Head of caudate nucleus (tissue), 42 donors: ENCODE data around the gene TBC1D30.
"Not testable (repeated sequence)": the region's sequence is repeated elsewhere in the genome, so short reads cannot be mapped to it uniquely, and the experiment has no call there.

Source experiments
- DNase-seq, 42 donors: peaks; one replicate each; pipeline versions ENCODE4 v3.0.0 to v3.0.0-alpha.2; 2020 to 2021; ENCODE audit warnings: mixed read lengths in 7 of 42
- intact Hi-C: fragments of 100-400 bp; cut with DNase I; formaldehyde crosslinking; loops from one replicate; pipeline ENCODE4 v1.15.0; 2022

The TBC1D30 gene

DNA sequence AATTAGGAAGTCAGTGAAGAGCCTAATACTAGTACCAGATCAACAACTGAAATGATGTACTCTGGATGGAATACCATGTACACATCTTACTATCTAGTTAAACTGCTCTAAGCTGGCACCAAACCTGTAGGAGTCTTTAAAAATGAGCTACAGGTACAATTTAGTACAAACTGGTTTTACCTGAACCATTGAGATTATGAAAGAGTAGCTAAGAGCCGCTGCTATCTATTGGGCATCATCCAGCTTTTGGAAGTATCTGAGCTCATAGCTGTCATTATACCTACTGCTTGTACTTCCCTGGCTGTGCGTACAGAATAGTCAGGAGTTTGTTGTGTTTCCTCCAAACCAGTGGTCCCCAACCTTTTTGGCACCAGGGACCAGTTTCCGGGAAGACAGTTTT lies 12.4 kb downstream of the TBC1D30 start:
- no peak for DNase-seq
- intact Hi-C loops, result no loop called here

DNA sequence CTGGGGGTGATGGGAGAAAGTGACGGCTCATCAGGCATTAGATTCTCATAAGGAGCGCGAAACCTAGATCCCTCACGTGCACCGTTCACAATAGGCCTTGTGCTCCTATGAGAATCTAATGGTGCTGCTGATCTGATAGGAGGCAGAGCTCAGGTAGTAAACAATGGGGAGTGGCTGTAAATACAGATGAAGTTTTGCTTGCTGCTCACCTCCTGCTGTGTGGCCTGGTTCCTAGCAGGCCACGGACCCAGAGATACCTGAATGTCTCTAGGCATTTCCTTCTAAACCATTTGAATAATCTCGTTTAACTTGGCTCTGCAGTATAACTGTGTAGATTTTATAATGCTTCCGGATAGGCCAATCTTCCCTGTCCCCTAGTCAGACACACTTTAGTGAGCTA lies 13.0 kb downstream of the TBC1D30 start:
- intact Hi-C loops, result no loop called here
- no peak for DNase-seq

DNA sequence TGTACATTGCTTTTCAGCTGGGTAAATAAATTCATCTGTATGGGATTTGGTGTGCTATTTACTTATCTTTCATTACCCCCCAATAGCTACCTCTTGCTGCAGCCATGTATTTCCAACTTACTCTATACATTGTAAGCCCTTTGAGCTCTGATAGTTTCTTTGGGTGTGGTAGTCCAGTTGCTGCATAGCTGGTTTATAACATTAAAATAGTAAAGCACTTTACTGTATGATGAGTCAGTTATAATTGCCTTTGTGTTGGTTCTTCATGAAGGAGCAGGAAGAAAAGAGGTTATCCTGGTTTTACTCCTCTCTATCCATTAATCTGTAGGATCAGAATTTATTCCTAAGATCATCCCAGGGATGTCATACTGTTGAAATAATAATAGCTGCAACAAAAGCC lies 15.7 kb downstream of the TBC1D30 start:
- intact Hi-C loops, result no loop called here
- DNase-seq, result no peak

DNA sequence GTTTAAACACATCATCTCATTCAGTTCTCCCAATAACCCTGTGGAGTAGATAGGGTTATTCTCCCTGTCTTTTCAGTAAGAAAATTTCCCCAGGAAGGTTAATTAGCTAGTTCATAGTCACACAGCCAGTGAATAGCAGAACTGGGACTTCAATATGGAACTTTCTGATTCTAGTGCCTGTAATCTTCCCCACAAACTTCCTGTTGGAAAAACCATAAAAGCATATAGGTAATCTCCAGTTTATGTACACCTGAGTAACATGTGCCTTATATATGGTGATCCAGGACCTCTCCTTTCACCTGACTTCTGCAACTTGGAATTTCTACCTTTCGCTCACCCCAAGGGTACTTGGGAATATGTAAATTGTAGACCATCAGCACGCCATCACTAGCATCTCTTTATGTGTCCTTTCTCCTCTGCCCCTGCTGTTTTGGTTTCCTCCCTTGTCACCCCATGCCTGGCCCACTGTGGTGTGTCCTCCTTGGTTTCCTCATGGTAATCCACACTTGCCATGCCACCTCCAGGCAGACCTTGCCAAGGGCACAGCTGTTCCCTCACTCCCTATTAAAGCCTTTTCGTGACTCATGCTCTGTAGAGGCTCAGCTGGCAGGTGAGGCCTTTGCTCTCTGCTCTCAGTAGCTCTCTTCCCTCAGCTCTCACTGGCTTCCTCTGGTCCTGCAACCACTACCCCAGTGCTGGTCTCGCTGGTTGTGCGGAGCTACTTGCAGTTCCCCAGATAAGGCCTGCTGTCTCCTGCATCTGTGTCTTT lies 16.7 kb downstream of the TBC1D30 start:
- intact Hi-C loops, result no loop called here
- no peak for DNase-seq

DNA sequence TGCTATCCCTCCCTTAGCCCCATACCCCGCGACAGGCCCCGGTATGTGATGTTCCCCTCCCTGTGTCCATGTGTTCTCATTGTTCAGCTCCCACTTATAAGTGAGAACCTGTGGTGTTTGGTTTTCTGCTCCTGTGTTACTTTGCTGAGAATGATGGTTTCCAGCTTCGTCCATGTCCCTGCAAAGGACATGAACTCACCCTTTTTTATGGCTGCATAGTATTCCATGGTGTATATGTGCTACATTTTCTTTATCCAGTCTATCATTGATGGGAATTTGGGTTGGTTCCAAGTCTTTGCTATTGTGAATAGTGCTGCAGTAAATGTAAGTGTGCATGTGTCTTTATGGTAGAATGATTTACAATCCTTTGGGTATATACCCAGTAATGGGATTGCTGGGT lies 24.0 kb downstream of the TBC1D30 start:
- DNase-seq, intact Hi-C loops: not testable (repeated sequence)

DNA sequence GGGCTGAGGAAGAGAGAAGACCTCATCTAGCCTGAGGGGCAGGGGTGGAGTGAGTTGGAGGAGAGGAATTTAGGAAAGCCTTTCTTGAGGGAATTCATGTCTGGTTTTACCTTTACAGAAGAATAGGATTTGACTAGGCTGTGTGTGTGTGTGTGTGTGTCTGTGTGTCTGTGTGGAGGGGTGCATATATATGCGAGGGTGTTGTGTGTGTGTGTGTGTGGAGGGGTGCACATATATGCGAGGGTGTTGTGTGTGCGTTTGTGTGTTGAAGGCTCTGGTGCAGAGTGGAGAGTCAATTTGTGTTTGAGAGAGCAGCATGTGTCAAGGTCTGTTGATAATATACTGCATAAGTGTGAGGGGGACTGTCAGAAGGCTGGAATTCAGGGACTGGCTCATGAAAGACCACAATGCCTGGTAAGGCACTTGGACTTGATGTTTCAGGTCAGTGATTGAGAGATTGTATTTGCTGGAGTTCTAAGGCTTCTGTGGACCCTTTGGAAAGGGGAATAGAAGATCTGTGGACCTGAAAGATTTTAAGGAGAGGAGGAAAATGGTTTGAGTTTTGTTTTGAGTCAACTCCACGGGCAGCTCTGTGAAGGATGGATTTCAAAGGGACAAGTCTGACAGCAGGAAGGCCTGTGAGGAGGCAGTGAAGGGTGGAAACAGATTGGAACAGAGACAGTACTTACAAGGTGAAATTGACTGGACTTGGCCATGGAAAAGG lies 34.6 kb downstream of the TBC1D30 start:
- DNase-seq, result no peak
- intact Hi-C loops, result no loop called here

DNA sequence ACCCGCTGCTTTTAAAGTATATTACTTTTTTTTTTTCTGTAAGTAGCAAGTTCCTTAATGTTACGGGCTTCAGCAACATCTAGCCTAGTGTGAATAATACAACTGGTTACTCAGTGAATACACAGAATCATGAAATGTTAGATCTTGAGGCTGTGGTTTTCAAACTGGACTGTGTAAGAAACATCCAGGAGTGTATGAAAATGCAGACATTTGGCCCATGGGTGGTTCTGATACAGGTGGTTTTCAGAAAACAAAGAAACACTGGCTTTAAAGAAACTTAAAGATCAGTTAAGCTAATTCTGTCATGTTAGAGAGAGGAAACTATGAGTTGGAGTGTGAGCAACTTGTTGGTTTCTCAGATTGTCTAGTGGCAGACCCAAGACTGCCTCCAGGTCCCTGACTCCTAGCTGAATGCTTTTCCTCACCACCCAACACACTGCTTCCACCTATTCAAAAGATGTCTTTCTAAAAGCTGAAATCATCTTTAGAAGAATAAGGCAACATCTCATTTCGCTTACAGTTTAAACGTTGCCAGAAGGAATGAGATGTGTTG lies 36.1 kb downstream of the TBC1D30 start:
- intact Hi-C loops, result no loop called here
- no peak for DNase-seq

DNA sequence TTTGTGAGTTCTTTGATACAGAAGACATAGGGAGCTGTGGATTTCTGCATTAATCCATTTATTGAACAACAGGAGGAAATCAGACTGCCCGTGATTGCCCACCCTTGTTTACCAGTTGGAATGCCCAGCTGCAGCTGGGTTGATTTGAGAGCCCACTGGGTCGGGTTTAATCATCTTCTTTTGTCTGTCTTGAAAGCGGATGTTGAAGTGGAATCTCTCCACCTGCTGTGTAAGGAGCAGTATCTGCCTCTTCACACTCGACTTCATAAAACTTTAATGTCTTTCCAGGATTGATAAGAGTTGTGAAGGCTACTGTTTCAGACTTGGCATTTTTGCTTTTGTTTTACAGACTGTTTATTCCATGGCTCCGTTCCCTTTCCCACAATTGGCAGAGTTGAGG lies 39.9 kb downstream of the TBC1D30 start:
- intact Hi-C loops, result no loop called here
- no peak for DNase-seq

DNA sequence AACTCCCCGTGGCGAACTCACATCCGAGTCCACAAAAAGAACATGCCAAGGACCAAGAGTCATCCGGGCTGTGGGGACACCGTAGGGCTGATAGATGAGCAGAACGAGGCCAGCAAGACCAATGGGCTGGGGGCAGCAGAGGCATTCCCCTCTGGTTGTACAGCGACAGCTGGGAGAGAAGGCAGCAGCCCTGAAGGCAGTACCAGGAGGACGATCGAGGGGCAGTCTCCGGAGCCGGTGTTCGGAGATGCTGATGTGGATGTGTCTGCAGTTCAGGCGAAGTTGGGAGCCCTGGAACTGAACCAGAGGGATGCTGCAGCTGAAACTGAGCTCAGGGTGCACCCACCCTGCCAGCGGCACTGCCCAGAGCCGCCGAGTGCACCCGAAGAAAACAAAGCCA lies 50.7 kb downstream of the TBC1D30 start:
- intact Hi-C loops, result no loop called here
- DNase-seq, result no peak

DNA sequence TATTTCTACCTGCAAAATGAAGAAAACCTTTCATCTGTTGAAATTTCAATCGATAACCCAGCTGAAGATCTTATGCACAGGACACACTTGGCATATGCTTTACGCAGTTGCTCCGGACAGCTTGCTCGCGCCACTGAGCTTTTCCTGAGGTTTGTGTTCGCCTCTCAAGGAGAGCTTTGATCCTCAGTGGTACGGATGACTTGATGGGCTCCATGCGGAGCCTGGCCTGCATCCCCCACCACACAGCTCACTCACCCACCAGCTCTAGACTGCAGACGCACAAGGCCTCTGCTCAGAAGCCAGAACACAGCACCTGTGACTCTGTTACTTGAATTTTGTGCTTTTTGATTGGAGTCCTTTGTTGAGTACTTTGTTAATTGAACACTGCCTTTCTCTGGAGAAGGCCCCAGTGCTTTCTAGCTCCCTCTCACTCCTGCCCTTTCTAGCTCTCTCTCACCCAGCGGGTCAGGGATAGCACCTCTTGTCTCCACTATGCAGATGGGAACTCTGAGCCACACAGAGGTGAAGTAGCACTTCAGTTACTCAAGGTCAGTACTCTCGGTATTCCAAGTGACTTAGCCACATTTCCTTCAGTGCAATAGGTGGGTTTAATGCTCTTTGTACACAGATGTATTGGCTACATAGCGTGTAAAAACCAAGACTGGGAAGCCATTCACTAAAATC lies 52.1 kb downstream of the TBC1D30 start:
- no peak for DNase-seq
- intact Hi-C loops, result no loop called here

DNA sequence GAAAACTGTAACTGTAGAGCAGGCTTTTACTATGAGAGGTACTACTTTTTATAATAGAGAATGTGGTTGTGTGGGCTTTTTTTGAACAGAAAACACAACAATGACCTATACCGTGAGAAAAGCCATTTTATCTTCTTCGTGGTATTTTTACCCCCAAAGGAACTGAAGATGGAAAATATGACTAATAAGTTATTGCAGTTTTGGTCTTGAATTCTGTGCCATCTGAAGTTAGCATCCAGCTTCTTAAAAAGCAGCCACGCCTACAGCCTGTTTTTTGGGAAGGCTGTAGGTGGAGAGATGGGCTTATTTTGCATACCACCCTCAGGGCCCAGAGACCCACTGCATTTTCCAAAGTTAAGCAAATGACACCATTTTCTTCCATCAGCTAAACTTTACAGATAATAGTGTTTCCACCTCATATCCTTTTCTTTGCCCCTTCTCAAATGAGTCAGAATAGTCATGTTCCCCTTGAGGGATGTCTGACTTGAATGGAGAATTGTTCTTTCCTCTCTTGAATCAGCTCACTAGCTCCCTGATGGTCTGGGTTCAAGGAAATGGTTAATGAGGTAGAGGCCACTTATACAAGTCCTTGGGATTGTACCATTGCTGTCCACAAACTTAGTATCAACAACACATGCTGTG lies 53.0 kb downstream of the TBC1D30 start:
- intact Hi-C loops, result no loop called here
- DNase-seq, result no peak

DNA sequence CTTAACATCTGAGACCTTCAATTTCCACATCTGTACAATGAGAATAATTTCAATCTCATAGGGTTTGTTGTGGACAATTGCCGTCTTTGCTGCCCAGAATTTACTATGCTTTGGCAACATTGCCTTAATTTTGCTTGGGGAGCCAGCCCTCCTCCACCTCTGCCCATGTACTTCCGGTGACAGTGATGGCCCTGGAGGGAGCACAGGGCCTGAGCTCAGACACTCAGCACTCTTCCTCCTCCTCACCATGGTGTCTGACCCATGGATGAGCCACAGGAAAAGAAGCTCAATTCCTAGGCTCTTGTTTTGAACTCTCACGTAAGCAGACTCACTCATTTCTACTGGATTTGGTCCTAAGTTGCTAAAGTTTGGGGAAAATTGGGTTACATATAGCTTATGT lies 58.2 kb downstream of the TBC1D30 start:
- no peak for DNase-seq
- intact Hi-C loops, result no loop called here

DNA sequence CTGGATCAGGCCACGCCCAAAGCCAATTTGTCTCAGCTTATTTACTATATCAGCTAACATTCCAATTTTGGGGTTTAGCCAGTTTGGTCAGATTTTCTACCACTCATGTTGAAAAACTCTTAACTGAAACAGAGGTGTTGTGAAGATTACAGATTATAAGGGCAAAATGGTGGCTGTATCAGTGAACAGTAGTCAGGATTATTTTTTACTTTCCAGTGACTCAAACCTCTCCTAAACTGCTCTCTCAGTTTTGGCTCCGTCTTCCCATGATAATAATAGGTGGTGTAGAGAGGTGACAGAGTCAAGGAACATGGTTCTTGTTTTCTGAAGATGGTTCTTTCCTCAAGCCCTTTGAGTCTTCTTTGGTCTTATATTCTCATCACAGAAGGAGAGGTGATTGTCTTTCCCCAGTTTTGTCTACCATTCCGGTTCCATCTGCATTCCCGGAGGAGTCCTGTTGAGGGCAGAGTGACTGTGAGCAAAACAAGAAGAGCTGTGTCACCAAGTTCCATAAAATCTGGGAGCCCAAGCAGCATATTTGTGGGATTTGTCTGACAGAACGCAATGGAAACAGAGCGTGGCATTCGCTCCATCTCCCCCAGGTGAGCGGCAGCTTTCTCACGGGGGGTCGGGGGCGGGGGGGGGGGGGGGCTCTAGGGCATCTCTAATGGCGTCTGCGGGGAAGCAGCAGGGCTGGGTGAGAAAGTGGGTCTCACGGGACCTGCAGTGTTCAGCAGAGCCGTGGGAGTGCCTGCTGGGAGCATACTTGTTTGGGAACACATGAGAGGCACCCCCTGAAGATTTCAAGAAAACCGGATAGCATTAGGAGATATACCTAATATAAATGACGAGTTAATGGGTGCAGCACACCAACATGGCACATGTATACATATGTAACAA lies 59.1 kb downstream of the TBC1D30 start:
- peak in 3 of 42 donors; percentile 10 to 32 (median 28) for DNase-seq
- intact Hi-C loops, result no loop called here

DNA sequence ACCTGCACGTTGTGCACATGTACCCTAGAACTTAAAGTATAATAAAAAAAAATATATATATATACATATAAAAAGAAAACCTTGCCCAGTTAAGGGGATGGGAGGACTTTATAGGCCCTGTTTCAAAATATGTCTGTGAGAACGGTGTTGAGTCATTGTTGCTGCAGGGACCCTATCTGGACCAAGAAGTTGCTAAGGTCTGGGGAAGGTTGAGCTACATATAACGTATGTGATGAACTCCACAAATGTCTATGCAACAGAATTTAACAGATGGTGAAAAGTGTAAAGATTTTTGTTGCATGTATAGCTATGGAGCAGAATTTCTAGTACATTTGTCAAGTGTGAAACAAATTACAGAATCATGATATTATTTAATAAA lies 59.7 kb downstream of the TBC1D30 start:
- DNase-seq, result no peak
- intact Hi-C loops, result no loop called here

DNA sequence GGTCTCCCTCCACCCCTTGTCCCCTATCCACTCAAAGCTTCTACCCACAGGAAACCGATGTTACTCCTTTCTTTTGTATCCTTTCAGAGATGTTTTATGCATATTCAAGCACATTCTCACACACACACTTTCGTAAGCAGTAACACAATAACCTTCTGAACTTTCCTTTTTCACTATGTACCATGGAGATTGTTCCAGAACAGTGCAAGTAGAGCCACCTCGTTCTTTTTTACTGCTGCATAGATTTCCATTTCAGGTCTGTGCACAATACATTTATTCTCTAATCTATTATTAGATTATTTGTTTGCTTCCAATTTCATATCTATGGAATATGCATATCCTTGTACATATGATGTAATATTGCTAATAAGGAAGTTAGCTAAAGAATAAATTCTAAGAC lies 60.3 kb downstream of the TBC1D30 start:
- intact Hi-C loops, result no loop called here
- no peak for DNase-seq

DNA sequence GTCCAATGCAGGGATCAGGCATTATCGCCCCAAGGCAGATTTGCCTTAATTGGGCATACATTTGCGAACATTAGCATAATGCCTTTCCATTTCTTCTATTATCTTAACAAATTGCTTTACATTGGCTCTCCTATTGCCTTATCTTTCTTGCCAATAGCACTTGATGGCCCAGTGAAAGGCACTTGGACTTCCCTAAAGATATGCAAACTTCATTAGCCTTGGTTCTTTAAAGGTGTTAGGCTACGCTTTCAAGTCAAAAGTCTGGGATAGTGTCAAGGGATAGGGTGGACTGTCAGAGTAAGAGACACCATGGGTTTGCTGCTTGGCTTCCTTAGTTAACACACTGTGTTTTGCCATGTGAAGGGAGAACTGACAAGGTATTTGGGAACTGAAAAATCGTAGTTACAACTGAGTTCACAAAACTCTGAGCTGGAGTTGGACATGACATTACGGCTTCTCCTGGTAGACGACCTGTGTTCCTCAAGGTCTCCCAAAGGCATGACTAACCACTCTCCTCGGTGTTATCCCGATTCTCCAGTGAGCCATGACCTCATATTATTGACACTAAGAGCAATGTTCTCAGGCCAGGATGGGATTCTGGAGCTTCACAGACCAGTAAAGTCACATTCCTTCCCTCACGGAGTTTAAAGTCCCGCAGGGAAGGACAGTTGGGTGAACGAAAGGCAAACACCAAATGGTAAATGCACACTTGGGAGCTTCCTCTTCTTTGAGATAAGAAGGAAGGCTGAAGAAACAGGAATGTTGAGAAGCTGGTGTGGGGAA lies 65.2 kb downstream of the TBC1D30 start:
- intact Hi-C loops, result loop anchor here (5.0 kb wide), 1 partner anchor 233 kb away; the partner anchor contains the start of gene WIF1
- no peak for DNase-seq

DNA sequence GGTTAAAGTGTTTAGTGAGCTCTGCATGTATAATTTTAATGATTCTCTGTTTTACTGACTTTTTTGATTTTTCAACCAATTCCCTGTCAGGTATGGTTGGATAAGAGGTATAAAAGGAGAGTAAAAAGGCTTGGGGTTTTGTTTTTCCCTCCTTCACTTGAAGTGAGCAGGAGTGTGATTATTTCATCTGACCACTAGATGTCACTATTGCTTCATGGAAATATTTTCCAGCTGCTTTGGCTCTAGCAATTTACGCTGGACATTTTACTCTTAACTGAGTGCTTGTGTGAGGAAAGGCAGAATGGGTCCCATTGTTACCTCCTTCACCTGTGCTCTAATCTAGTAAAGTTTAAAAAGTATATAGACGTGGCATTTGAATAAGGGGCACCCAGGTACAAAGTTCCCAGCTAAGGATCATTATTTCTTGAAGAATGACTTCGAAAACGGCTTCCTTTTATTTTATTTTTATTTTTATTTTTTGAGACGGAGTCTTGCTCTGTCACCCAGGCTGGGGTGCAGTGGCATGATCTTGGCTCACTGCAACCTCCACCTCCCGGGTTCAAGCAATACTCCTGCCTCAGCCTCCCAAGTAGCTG lies 66.5 kb downstream of the TBC1D30 start:
- DNase-seq, result peak in 2 of 42 donors; percentile 22 to 61
- intact Hi-C loops, result loop anchor here (5.0 kb wide), 1 partner anchor 231 kb away; the partner anchor contains the start of gene WIF1
